Measurements from ENCODE around the gene TELO2.

GRCh38 chr16:1557576-1557975 is 64.4 kb downstream of the TELO2 start:
- no peak for TF ChIP-seq TARDBP (IDR thresholded peaks at IDR 0.05)
- TF ChIP-seq ELF4 (IDR thresholded peaks at IDR 0.05), result no peak
- no peak for TF ChIP-seq FOXK2 (IDR thresholded peaks at IDR 0.05)
- no peak for TF ChIP-seq FOXM1 (IDR thresholded peaks at IDR 0.05; ENCODE audit: borderline replicate concordance)
- no peak for TF ChIP-seq SUZ12 (IDR thresholded peaks at IDR 0.05)
- TF ChIP-seq SP1 (IDR thresholded peaks at IDR 0.05), result no peak
- no peak for TF ChIP-seq NFRKB (IDR thresholded peaks at IDR 0.05)
- TF ChIP-seq BHLHE40 (IDR thresholded peaks at IDR 0.05; ENCODE audit: borderline replicate concordance), result no peak
- no peak for TF ChIP-seq ARNT (IDR thresholded peaks at IDR 0.05)
- no peak for TF ChIP-seq FOXA1 (IDR thresholded peaks at IDR 0.05)
- no peak for TF ChIP-seq ZNF384 (IDR thresholded peaks at IDR 0.05)
